Left cardiac atrium (tissue), 4 donors: ENCODE measurements around the gene TRIAP1. TPM values are rescaled to one million over a fixed set of nuclear protein-coding genes. Genes with fewer than 3 reads are reported as not detected.
"Not testable (repeated sequence)": the region's sequence is repeated elsewhere in the genome, so short reads cannot be mapped to it uniquely, and the experiment has no call there.

ENCODE experiments used
- ATAC-seq, 2 donors: fragments of 200-7000 bp; cut with Tn5 transposase; one replicate each; pipeline ENCODE4 v1.9.1; 2020; ENCODE audit warnings: mild to moderate bottlenecking in 2 of 2, moderate library complexity in 2 of 2
- DNase-seq: peaks from one replicate; pipeline ENCODE4 v3.0.0-alpha.2; 2020
- intact Hi-C, 2 donors: fragments of 100-400 bp; cut with DNase I; formaldehyde crosslinking; loops; one replicate each; pipeline versions ENCODE4 v1.14.1 to v1.15.1; 2022 to 2023
- long read RNA-seq: library from polyadenylated mRNA; unstranded; transcript quantifications from one replicate; pipeline ENCODE4 v2.0.0, GENCODE V29; 2021
- total RNA-seq, 2 donors: library from RNA; stranded (reverse); fragmentation: NEBNext Ultra II Directional; extraction: Animal tissue kit (Norgen Biotek cat#: 25700); gene quantifications; one replicate each; pipeline ENCODE4 v1.2.1, GENCODE V29; 2021
- donor health status: DM: no; HTN: yes; CAD: no.
- donor health status: DM: no; HTN: yes; CAD: no; lungs with severe emphysema.
- donor health status: DM: yes; HTN: yes; CAD: no.
- donor health status: Dilated cardiomyopathy.

The TRIAP1 gene
- total RNA-seq, result 10 to 100 TPM; 13.6 to 15.3 TPM
- long read RNA-seq, transcript TRIAP1-202 (2 exons, 1,182 nt), result major isoform, 5 of 6 reads
- long read RNA-seq, partial matches to known transcripts, result 0 of 6 reads
- long read RNA-seq, other reads (novel, unspliced or antisense), result 0 of 6 reads

- DNase-seq (peak; percentile 83), ATAC-seq (peak; percentile 98 to 99)
- intact Hi-C loops, result no loop called here
Measured at GRCh38 chr12:120445911-120446843, at the start of gene TRIAP1, which contains the start of gene GATC. Gene TRIAP1 (minus strand): TSS chr12:120446384. CDS start chr12:120446372, 12 bp downstream. Gene GATC (plus strand): TSS chr12:120446444. CDS start chr12:120446481, 37 bp downstream.

DNA sequence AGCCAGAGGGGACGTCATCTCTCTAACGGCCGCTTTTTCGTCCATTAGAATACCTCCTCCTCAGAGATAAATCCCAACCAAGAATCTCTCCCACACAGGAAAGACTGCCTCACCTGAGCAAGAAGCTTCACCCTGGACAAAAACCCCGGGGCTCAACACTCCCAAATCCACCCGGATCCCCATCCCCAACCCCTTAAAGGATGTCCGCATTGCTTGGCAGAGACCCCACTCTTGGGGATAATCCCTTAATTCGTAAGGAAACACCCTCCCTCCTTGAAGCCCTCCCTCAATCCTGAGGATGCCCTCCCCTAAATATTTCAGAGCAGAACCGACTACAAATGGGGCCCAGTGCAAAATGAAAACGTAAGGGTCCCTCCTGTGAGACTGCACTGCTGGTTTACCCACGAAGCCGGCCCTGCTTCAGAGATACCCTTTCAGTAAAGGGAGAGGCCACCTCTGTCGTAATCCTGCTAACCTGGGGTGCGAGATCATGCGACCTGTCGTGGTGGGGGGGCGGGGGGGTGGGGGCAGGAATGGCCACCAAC lies 49.1 kb upstream of the TRIAP1 start:
- ATAC-seq (no peak), DNase-seq (no peak)
- intact Hi-C loops, result no loop called here

- intact Hi-C loops, result no loop called here
- ATAC-seq (peak in 1 of 2 donors; percentile 13), DNase-seq (no peak)
Measured at GRCh38 chr12:120490833-120491512, 44.8 kb upstream of the TRIAP1 start.

DNA sequence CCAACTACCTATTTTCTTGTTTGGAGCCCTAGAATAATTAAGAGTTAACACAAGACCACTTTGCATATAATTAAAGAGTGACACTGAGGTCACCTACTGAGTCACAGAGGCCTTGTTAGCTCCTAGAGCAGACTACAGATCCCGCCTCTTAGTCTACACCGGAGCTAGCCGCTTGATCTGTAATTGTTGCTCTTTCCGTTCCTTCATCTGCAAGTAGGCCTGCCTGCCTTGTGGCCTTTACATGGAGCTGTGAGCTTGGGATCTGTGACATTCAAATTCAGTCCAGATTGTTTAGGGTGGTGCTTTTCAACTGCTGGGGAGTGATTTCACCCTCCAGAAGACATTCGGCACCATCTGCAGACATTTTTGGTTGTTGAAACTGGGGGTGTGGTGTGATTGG lies 44.1 kb upstream of the TRIAP1 start:
- intact Hi-C loops, result no loop called here
- ATAC-seq, result no peak

GRCh38 chr12:120489018-120489417 lies 42.8 kb upstream of the TRIAP1 start:
- intact Hi-C loops, result no loop called here
- ATAC-seq (no peak), DNase-seq (no peak)

More for the DNA sequence above, 44.1 kb upstream of the TRIAP1 start:
- DNase-seq, result no peak

DNA sequence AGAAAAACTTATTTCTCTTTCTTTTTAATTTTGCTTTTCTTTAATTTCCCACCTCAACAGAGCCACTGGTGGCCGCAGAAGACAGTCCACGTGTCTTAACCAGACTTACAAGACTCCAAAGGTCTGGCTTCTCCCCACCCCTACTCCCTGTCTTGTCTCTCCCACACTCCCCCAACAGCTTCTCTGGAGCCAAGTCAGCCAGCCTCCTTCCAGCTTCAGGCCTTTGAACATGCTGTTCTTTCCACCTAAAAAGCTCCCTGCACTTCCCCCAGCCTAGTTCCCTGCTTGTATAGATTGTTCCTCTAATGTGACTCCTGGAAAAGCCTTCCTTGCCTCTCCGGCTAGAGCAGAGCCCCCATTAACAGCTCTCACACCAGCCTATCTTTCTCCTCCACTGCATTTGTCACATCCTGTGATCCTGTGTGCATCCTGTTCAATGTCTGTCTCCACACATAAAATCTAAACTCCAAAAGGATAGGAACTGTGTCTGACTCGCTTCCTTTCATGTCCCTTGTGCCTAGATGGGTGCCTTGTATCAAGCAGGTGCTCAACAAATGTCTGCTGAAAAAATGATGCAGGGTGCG lies 42.0 kb upstream of the TRIAP1 start:
- DNase-seq (no peak), ATAC-seq (peak in 1 of 2 donors; percentile 47)
- intact Hi-C loops, result no loop called here

DNA sequence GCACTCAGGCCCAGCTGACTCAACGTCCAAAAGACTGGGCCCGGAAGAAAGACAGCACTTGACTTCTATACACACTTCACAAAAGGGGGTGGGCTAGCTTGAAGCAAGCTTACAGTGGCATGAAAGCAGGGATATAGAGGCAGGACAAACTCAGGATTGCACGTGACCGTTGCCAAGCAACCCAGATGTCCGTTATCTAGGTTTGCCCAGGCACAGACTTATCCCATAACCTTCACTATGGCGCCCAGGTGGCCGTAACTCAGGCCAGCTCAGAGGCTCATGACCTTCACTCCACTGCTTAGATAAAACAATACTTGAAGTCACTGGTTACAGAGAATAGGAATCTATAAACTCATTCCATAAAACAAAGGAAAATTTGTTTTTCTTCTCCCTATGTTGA lies 41.4 kb upstream of the TRIAP1 start:
- intact Hi-C loops, DNase-seq, ATAC-seq: not testable (repeated sequence)

GRCh38 chr12:120485961-120486881 lies 40.0 kb upstream of the TRIAP1 start:
- ATAC-seq, result no peak
- intact Hi-C loops, result no loop called here
- DNase-seq, result no peak

GRCh38 chr12:120483621-120484020 lies 37.4 kb upstream of the TRIAP1 start:
- intact Hi-C loops, result no loop called here
- DNase-seq, result no peak
- no peak for ATAC-seq

DNA sequence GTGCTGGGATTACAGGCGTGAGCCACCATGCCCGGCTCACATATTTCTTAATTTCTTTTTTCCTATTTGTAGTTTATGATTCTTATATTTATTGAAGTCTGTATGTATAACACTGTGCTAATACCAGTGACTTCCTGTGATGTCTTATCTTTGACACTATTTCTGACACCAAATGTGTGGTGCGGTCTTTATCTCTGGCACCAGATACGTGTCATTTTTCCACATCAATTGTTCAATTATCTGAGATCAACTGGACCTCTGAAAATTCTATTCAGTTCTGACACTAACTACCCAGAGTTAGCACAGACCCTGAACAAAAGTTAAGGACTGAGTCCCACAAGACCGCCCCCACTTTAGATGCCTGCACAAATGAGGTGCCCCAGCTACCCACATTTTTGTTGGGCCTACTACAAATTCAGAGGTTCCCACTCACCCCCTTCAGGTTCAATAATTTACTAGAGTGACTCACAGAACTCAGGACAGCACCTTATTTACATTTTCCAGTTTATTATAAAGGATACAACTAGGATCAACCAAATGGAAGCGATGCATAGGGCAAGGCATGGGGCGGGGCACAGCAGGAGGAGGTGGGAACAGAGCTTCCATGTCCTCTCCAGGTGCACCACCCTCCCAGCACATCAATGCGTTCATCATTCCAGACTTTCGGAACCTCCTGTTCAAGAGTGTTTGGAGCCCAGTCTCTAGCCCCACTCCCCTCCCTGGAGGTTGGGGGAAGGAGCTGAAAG lies 35.0 kb upstream of the TRIAP1 start:
- DNase-seq (no peak), ATAC-seq (no peak)
- intact Hi-C loops, result no loop called here

GRCh38 chr12:120480211-120480610 lies 34.0 kb upstream of the TRIAP1 start:
- DNase-seq (no peak), ATAC-seq (no peak)
- intact Hi-C loops, result no loop called here

DNA sequence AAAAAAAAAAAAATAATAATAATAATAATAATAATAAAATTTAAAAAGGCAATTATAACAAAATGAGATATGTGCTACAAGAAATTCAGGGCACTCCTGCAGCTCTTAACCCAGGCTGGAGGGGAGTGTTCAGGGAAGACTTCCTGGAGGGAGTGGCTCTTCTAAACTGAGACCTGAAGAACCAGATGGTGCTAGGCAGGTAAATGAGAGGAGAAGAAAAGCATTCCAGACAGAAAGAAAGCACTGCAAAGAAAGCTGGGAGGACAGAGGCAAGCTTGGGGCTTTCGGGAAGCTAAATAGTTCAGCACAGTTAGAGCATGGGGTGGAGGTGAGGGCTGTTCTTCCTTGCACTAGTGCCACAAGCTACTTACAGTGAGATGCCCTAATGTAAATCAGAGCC lies 33.3 kb upstream of the TRIAP1 start:
- intact Hi-C loops, result no loop called here
- no peak for DNase-seq
- no peak for ATAC-seq

- DNase-seq (no peak), ATAC-seq (no peak)
- intact Hi-C loops, result no loop called here
Measured at GRCh38 chr12:120475643-120476042, 29.5 kb upstream of the TRIAP1 start.

DNA sequence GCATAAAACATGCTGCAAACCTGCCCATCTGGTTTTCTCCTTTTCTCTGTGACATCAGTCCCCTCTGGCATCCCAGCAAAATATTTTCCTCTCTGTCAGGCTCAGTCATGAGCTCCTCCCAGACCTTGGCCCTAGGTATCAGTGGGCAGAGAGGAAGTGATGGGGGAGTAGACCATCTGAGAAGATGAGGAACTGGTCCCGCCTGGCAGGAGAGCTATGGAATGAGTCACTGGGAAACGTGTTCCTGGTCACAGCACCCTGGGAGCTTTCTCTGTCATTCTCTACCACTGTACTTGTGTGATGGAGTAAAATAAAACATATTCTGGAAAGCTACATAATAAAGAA lies 28.4 kb upstream of the TRIAP1 start:
- ATAC-seq (peak in 1 of 2 donors; percentile 63), DNase-seq (peak; percentile 34)
- intact Hi-C loops, result no loop called here

DNA sequence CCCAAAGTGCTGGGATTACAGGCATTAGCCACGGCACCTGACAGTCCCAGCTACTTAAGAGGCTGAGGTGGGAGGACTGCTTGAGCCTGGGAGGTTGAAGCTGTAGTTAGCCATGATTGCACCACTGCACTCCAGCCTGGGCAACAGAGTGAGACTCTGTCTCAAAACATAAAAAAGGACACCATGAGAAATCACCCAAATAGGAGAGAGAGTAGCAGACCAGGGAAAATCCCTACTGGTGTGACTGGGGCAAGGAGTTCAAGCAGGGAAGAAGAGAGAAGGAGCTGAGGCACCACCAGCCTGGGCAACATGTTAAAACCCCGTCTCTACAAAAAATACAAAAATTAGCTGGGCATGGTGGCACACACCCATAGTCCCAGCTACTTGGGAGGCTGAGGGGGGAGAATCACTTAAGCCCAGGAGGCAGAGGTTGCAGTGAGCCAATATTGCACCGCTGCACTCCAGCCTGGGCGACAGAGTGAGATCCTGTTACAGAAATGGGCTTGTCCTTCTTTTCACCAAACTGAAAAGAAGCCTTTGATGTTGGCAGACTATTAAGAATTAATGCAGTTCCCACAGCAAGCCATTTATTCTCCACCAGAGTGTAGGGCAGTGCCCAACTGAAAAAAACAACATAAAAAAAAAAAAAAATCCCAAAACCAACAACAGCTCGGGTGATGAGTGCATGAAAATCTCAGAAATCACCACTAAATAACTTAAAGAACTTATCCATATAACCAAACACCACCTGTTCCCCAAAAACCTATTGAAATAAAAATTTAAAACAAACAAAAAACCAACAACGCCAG lies 27.8 kb upstream of the TRIAP1 start:
- intact Hi-C loops, result no loop called here
- DNase-seq (no peak), ATAC-seq (no peak)

- intact Hi-C loops, result no loop called here
- no peak for DNase-seq
- ATAC-seq, result no peak
Measured at GRCh38 chr12:120472521-120472920, 26.3 kb upstream of the TRIAP1 start.
